ENCODE results near the gene ZNF117. TPM values are rescaled to one million over a fixed set of nuclear protein-coding genes. Genes with fewer than 3 reads are reported as not detected.
"Not testable (repeated sequence)": the region's sequence is repeated elsewhere in the genome, so short reads cannot be mapped to it uniquely, and the experiment has no call there.

The ZNF117 gene
- polyA plus RNA-seq, result 2.4 TPM

GRCh38 chr7:64990936-64991335 is at the start of gene ZNF117:
ZNF117 (minus strand) TSS chr7:64991036.
- Mint-ChIP-seq H3K27ac (no peak within 1 kb of the TSS), H3K4me3 (peak within 1 kb of the TSS in 2 of 4 donors; percentile 4 to 52), H3K36me3 (peaks cover 31% of the 10 kb centered on the region), H3K9me3 (peaks cover 15 to 75% (median 54%) of the 10 kb centered on the region in 3 donors), H3K4me1 (peaks cover 0 to 5% (median 4%) of the 10 kb centered on the region in 3 donors), H3K27me3 (no peaks in the 10 kb centered on the region)

- Mint-ChIP-seq H3K4me1 (peaks cover 14 to 16% (median 15%) of the 10 kb centered on the region in 3 donors), H3K27ac (peak overlapping the region; percentile 31 to 90 (median 81)), H3K4me3 (peak overlapping the region; percentile 82 to 99 (median 88))
- H3K27me3 Mint-ChIP-seq, H3K36me3 Mint-ChIP-seq, H3K9me3 Mint-ChIP-seq: not testable (repeated sequence)
Observed at GRCh38 chr7:65038767-65039166, 47.9 kb upstream of the ZNF117 start.

DNA sequence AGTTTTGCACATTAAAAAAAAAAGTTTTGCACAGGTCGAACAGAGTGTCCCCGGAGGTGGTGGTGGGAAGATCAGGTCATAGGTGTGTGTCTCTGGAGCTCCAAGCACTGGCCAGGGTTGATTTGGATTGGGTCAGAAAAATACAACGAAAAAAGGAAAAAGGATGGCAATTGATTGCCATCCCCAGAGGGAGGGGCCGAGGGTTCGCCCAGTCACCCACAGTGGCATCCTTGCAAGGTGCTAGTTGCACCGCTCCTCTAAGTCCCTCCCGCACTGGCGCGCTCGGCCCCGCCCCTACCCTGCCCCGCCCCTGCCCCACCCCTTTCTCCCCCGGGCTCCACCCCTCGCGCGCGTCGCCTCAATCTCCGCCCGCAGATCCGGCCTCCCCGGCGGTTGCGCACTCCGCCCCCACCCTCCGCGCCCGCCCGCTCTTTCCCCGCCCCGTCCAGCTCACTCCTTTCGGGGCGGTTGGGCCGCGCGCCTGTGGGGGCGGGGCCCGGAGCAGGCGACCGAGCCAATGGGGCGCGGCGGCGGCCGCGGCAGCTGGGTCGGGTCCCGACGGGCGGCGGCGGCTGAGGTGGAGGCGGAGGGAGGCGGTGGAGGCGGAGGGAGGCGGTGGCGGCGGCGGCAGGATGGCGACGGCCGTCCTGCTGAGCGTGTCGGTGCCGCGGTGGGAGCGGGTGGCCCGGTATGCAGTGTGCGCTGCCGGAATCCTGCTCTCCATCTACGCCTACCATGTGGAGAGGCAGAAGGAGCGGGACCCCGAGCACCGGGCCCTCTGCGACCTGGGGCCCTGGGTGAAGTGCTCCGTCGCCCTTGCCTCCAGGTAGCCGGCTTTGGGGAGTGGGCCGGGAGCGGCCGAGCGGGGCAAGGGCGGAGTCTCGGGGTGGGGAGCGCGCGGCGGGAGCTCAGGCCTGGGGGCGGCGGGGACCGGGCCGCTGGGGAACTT is 47.2 kb upstream of the ZNF117 start:
- Mint-ChIP-seq H3K9me3 (peaks cover 0 to 4% (median 1%) of the 10 kb centered on the region in 3 donors), H3K4me3 (peak overlapping the region; percentile 25 to 93 (median 86)), H3K36me3 (peaks cover 1% of the 10 kb centered on the region), H3K27ac (peak overlapping the region in 2 of 3 donors; percentile 71 to 78), H3K4me1 (peaks cover 14 to 16% (median 15%) of the 10 kb centered on the region in 3 donors), H3K27me3 (no peaks in the 10 kb centered on the region)

DNA sequence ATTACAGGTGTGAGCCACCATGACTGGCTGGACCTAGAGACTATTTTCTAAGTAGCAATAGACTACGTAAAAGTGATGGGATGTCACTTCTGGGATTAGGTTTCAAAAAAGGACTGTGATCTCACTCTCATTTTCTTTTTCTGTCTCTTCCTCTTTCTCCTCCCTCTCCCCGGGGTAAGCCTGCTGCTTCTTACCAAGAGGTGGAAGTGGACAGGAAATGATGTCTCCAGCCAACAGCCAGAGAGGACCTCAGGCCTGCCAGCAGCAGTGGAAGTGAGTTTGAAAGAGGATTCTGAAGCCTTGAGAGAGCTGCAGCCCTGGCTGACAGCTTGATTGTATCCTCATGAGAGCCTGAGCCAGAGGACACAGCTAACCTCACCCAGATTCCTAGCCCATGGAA is 45.7 kb upstream of the ZNF117 start:
- Mint-ChIP-seq H3K27ac (peak overlapping the region in 1 of 3 donors; percentile 56), H3K4me3 (peak overlapping the region in 2 of 4 donors; percentile 27 to 35), H3K4me1 (peaks cover 14 to 16% (median 15%) of the 10 kb centered on the region in 3 donors)
- not testable (repeated sequence) for H3K27me3 Mint-ChIP-seq, H3K9me3 Mint-ChIP-seq, H3K36me3 Mint-ChIP-seq

DNA sequence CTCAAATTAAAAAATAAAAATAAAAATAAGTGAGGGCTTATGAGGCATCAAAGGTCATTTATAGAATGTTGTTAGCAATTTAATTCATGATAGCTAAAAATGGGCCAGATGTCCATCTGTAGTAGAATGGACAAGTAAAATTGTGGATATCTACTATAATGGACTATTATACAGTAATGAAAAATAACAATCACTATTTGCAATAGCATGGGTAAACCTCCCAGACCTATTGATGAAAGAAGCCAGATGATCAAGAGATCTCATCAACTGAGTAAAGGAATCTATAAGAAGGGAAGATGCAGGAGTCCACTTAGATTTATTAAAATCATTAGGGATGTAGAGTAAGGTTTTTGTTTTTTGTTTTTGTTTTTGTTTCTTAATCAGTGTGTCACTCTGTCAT is 44.6 kb upstream of the ZNF117 start:
- H3K4me1 Mint-ChIP-seq, result peaks cover 14 to 16% (median 15%) of the 10 kb centered on the region in 3 donors
- not testable (repeated sequence) for H3K27ac Mint-ChIP-seq, H3K9me3 Mint-ChIP-seq, H3K27me3 Mint-ChIP-seq, H3K36me3 Mint-ChIP-seq
- peak overlapping the region in 1 of 4 donors; percentile 70 for H3K4me3 Mint-ChIP-seq

DNA sequence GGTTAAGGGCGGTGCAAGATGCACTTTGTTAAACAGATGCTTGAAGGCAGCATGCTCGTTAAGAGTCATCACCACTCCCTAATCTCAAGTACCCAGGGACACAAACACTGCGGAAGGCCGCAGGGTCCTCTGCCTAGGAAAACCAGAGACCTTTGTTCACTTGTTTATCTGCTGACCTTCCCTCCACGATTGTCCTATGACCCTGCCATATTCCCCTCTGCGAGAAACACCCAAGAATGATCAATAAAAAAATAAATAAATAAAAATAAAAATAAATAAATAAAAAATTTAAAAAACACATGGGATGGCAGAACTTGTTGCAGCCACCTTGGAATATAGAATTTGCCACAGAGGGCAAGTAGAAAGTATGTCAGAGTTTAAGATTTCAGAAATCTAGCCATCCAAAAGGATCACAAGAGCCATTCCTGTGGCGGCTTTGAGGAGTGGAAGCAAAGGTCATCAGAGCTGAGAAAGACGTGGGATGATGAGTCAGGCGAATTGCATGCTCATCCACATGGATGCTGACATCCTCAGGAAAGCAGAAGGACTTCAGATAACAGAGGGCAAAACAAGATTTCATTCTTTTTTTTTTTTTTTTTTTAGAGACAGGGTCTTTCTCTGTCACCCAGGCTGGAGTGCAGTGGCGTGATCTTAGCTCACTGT is 43.4 kb upstream of the ZNF117 start:
- not testable (repeated sequence) for H3K27me3 Mint-ChIP-seq, H3K36me3 Mint-ChIP-seq, H3K4me3 Mint-ChIP-seq, H3K9me3 Mint-ChIP-seq, H3K27ac Mint-ChIP-seq
- H3K4me1 Mint-ChIP-seq, result peaks cover 5 to 11% (median 7%) of the 10 kb centered on the region in 3 donors

GRCh38 chr7:65033391-65033790 is 42.6 kb upstream of the ZNF117 start:
- H3K27ac Mint-ChIP-seq, H3K36me3 Mint-ChIP-seq, H3K4me1 Mint-ChIP-seq, H3K9me3 Mint-ChIP-seq, H3K4me3 Mint-ChIP-seq, H3K27me3 Mint-ChIP-seq: not testable (repeated sequence)

GRCh38 chr7:65025023-65025422 is 34.2 kb upstream of the ZNF117 start:
- H3K4me3 Mint-ChIP-seq, H3K4me1 Mint-ChIP-seq, H3K36me3 Mint-ChIP-seq, H3K9me3 Mint-ChIP-seq, H3K27ac Mint-ChIP-seq, H3K27me3 Mint-ChIP-seq: not testable (repeated sequence)

DNA sequence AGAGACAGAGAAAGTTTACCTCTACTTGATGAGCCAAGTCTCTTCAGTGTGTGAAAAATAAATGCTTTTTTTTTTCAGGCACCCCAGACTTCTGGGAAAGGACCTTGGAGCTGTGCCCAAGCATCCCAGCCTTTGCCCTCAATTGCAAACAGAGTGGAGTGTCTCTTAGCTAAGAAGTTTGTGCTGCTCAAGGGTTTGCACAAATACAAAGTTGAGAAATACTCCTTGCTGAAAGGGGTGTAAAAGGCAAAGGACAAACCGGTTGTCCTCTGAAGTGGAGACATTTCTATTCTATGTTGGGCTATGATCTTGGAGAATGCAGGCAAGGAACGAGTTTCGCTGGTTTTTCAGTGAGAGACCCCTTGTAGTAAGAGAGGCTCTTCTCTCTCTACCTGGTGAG is 30.1 kb upstream of the ZNF117 start:
- not testable (repeated sequence) for H3K4me3 Mint-ChIP-seq, H3K27me3 Mint-ChIP-seq, H3K9me3 Mint-ChIP-seq, H3K36me3 Mint-ChIP-seq, H3K27ac Mint-ChIP-seq, H3K4me1 Mint-ChIP-seq

GRCh38 chr7:65009881-65010280 is 19.0 kb upstream of the ZNF117 start:
- not testable (repeated sequence) for H3K27ac Mint-ChIP-seq, H3K9me3 Mint-ChIP-seq, H3K27me3 Mint-ChIP-seq, H3K36me3 Mint-ChIP-seq, H3K4me3 Mint-ChIP-seq
- peaks cover 15 to 17% (median 15%) of the 10 kb centered on the region in 3 donors for H3K4me1 Mint-ChIP-seq

- H3K27me3 Mint-ChIP-seq, H3K27ac Mint-ChIP-seq, H3K36me3 Mint-ChIP-seq, H3K9me3 Mint-ChIP-seq, H3K4me3 Mint-ChIP-seq: not testable (repeated sequence)
- peaks cover 19 to 22% (median 20%) of the 10 kb centered on the region in 3 donors for H3K4me1 Mint-ChIP-seq
Observed at GRCh38 chr7:65009394-65009793, 18.6 kb upstream of the ZNF117 start.

- Mint-ChIP-seq H3K4me3 (peak overlapping the region; percentile 96 to 99 (median 98)), H3K27ac (peak overlapping the region; percentile 73 to 95 (median 88)), H3K36me3 (peaks cover 14% of the 10 kb centered on the region), H3K9me3 (peaks cover 0 to 11% (median 9%) of the 10 kb centered on the region in 3 donors), H3K4me1 (peaks cover 27 to 30% (median 28%) of the 10 kb centered on the region in 3 donors)
- not testable (repeated sequence) for H3K27me3 Mint-ChIP-seq
Observed at GRCh38 chr7:65007036-65007435, 16.2 kb upstream of the ZNF117 start.

DNA sequence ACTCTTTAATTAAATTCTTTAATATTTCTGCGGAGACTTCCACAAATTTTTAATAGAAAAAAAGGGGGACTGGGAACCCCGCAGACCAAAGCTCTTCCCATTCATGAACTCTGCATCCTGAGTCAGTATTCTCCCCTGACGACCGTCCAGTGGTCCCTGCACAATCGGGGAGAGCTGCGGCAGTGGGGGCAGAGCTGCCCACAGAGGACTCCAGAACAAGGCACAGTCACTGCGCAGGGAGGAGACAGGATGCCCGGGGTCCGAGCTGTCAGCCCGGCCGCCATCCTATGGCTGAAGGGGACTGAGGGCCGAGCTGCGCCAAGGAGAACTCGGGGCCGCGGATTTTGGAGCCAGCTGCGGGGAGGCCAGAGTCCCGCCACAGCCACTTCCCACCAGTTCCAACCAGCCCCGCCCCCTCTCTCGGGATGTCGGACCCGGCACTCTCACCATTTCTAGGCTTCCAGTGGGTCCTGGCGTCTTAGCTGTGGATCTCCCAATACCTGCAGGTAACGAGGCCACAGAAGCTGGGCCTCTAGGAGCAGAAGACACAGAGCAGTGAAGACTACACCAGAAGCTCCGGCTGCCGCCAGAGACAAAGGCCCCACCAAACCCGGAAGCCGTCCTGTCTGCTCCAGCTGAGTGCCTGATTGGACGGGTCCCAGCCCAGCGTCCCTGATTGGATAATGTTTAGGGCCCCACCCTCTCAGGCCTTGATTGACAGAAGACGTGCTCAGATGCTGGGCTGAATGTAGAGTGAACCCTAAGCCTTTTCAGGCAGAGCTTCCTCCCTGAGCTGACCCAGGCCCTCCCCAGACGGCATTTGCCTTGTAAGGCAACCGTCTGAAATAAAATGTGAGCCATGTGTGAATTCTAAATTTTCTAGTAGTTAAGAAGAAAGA is 15.5 kb upstream of the ZNF117 start, which contains the start of gene ERV3-1:
Gene ERV3-1 (minus strand): TSS at position 594 of the 899 bp plus-strand sequence. CDS start 13,661 bp downstream, outside the sequence.
- peaks cover 0 to 16% (median 13%) of the 10 kb centered on the region in 3 donors for H3K9me3 Mint-ChIP-seq
- peaks cover 20% of the 10 kb centered on the region for H3K36me3 Mint-ChIP-seq
- H3K27me3 Mint-ChIP-seq, result no peaks in the 10 kb centered on the region
- H3K4me3 Mint-ChIP-seq, result peak within 1 kb of the TSS; percentile 96 to 99 (median 98)
- peak within 1 kb of the TSS; percentile 73 to 95 (median 88) for H3K27ac Mint-ChIP-seq
- H3K4me1 Mint-ChIP-seq, result peaks cover 28 to 35% (median 35%) of the 10 kb centered on the region in 3 donors

DNA sequence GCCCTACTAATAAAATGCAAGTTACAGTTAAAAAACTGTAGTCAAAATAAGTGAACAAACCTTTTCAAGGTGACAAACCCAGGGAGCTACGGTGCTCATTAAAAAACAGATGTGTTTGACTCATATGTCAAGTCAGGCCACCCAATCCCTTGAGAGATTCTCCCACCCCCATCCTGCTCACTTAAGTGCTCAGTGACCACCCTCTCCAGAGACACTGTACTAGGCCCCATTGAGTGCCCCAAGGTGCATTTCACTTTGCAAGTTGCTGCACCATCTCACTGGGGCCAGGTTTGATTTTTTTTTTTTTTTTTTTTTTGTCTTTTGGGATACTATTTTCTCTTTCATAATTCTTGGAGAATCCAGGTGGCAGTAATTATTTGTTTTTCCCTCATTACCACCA is 13.7 kb upstream of the ZNF117 start:
- H3K27ac Mint-ChIP-seq, result peak overlapping the region in 1 of 3 donors; percentile 51
- no peaks in the 10 kb centered on the region for H3K27me3 Mint-ChIP-seq
- H3K9me3 Mint-ChIP-seq, result peaks cover 3 to 24% (median 20%) of the 10 kb centered on the region in 3 donors
- H3K4me3 Mint-ChIP-seq, result peak overlapping the region; percentile 96 to 99 (median 98)
- H3K36me3 Mint-ChIP-seq, result peaks cover 27% of the 10 kb centered on the region
- H3K4me1 Mint-ChIP-seq, result peaks cover 36 to 46% (median 46%) of the 10 kb centered on the region in 3 donors
